ENCODE measurements around the gene LIN52. TPM values are rescaled to one million over a fixed set of nuclear protein-coding genes. Genes with fewer than 3 reads are reported as not detected.

Gene LIN52
- total RNA-seq, 1 experiment from 2014 or later, result 9.5 TPM

DNA sequence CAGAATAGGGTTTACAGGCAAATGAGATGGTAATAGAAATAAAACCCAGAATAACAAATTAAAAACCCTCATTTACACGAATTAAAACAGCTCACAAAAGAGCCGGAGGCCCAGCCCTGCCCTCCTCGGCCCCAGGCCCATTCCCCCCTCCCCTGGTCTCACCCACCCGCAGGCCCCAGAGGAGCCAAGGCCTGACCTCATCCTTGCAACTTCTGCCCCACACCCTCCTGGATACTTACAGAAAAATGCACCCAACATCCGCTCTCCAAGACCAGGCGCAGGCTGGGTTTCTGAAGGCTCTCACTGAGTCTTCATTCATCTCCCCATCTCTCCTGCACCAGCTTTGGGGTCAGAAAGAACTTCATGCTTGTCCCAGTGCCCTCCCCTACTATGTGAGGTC, 138.3 kb downstream of the LIN52 start:
- Mint-ChIP-seq H3K27me3 (ENCODE audit: insufficient read depth, unreplicated experiment) (peaks cover 18% of the 10 kb centered on the region), H3K27ac (ENCODE audit: low read depth, unreplicated experiment) (no peak overlapping the region), H3K4me1 (ENCODE audit: insufficient read depth, unreplicated experiment) (no peaks in the 10 kb centered on the region), H3K4me3 (ENCODE audit: unreplicated experiment) (no peak overlapping the region), H3K9me3 (ENCODE audit: unreplicated experiment) (no peaks in the 10 kb centered on the region), H3K36me3 (ENCODE audit: insufficient read depth, unreplicated experiment) (no peaks in the 10 kb centered on the region)
- ChIA-PET CTCF (no interaction called here), POLR2A (no interaction called here)
- intact Hi-C loops (cut with micrococcal nuclease), result no loop called here
- no TSS peak for BruUV-seq (replicated peaks)
- TF ChIP-seq, protein P1, sequence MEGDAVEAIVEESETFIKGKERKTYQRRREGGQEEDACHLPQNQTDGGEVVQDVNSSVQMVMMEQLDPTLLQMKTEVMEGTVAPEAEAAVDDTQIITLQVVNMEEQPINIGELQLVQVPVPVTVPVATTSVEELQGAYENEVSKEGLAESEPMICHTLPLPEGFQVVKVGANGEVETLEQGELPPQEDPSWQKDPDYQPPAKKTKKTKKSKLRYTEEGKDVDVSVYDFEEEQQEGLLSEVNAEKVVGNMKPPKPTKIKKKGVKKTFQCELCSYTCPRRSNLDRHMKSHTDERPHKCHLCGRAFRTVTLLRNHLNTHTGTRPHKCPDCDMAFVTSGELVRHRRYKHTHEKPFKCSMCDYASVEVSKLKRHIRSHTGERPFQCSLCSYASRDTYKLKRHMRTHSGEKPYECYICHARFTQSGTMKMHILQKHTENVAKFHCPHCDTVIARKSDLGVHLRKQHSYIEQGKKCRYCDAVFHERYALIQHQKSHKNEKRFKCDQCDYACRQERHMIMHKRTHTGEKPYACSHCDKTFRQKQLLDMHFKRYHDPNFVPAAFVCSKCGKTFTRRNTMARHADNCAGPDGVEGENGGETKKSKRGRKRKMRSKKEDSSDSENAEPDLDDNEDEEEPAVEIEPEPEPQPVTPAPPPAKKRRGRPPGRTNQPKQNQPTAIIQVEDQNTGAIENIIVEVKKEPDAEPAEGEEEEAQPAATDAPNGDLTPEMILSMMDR (IDR thresholded peaks at IDR 0.05; ENCODE audit: unreplicated experiment), result no peak
- no peak for DNase-seq (ENCODE audit: unreplicated experiment)

DNA sequence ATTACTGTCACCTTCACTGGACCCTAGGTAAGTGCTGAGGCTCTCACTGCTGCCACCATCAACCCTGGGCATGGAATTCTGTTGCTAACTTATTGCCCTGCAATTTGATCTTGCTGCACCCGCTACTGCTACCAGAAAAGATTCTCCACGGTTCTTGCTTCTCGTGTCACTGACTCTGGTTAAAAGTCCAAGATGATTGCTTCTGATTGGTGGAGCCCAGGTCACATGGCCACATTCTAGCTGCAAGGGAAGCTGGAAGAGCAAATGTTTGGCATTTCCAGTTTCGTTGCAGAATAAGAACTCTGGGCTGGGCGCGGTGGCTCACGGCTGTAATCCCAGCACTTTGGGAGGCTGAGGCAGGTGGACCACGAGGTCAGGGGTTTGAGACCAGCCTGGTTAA, 147.0 kb downstream of the LIN52 start:
- TF ChIP-seq, protein P1 (IDR thresholded peaks at IDR 0.05; ENCODE audit: unreplicated experiment), result no peak
- Mint-ChIP-seq H3K27me3 (ENCODE audit: insufficient read depth, unreplicated experiment) (peaks cover 56% of the 10 kb centered on the region), H3K27ac (ENCODE audit: low read depth, unreplicated experiment) (no peak overlapping the region), H3K4me1 (ENCODE audit: insufficient read depth, unreplicated experiment) (no peaks in the 10 kb centered on the region), H3K9me3 (ENCODE audit: unreplicated experiment) (no peaks in the 10 kb centered on the region), H3K4me3 (ENCODE audit: unreplicated experiment) (no peak overlapping the region), H3K36me3 (ENCODE audit: insufficient read depth, unreplicated experiment) (peaks cover 7% of the 10 kb centered on the region)
- no peak for DNase-seq (ENCODE audit: unreplicated experiment)
- CTCF ChIA-PET, result interaction anchor here (0.8 to 4.0 kb wide), 4 partner anchors 13 to 22 kb away, joined by 3 to 20 read pairs (median 4); no protein-coding TSS in a partner anchor
- no TSS peak for BruUV-seq (replicated peaks)
- intact Hi-C loops (cut with micrococcal nuclease), result no loop called here
- POLR2A ChIA-PET, result no interaction called here

DNA sequence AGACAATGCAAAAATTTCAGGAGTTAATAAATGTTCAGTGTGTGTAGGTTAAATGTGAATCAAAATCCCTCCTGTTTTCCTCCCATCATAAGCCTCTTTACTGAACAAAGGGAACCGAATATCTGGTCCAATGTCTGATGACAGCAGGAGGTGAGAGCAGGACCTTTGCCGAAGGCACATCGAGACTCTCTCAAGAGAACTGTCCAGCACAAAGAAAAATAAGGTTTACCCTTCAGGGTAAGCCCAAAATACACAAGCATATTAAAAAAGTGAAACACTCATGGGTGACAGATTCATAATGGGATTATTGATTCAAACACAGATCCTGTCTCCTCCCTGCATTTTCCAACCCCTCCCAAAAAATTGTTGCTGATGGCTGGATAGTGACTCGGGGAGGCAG, 150.3 kb downstream of the LIN52 start:
- CTCF ChIA-PET, result interaction anchor here (1.6 to 2.5 kb wide), 2 partner anchors 17 to 22 kb away, joined by 6 to 7 read pairs; no protein-coding TSS in a partner anchor
- Mint-ChIP-seq H3K4me3 (ENCODE audit: unreplicated experiment) (no peak overlapping the region), H3K4me1 (ENCODE audit: insufficient read depth, unreplicated experiment) (no peaks in the 10 kb centered on the region), H3K9me3 (ENCODE audit: unreplicated experiment) (no peaks in the 10 kb centered on the region), H3K27ac (ENCODE audit: low read depth, unreplicated experiment) (no peak overlapping the region), H3K27me3 (ENCODE audit: insufficient read depth, unreplicated experiment) (peaks cover 48% of the 10 kb centered on the region), H3K36me3 (ENCODE audit: insufficient read depth, unreplicated experiment) (peaks cover 7% of the 10 kb centered on the region)
- DNase-seq (ENCODE audit: unreplicated experiment), result no peak
- BruUV-seq (replicated peaks), result no TSS peak
- intact Hi-C loops (cut with micrococcal nuclease), result no loop called here
- POLR2A ChIA-PET, result no interaction called here
- TF ChIP-seq, protein P1 (IDR thresholded peaks at IDR 0.05; ENCODE audit: unreplicated experiment), result no peak

DNA sequence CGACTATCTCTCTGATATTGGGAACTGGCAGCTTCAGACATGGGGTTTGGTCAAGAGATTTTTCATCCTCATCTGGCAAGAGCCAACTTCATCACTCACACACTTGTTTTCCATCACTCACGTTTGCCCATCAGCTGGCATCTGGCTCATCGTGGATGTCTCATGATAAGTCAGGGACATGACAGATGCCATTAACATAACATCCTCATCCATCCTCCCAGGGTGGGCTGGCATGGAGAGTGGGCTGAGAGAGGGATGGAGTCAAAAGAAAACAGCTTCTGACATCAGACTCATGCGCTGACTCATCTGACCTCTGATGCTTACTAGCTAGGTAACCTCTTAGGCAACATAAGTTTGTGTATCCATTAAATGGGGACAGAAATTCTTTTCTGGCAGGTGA, 152.7 kb downstream of the LIN52 start:
- Mint-ChIP-seq H3K4me1 (ENCODE audit: insufficient read depth, unreplicated experiment) (peaks cover 4% of the 10 kb centered on the region), H3K4me3 (ENCODE audit: unreplicated experiment) (no peak overlapping the region), H3K27ac (ENCODE audit: low read depth, unreplicated experiment) (no peak overlapping the region), H3K36me3 (ENCODE audit: insufficient read depth, unreplicated experiment) (peaks cover 7% of the 10 kb centered on the region), H3K27me3 (ENCODE audit: insufficient read depth, unreplicated experiment) (peaks cover 57% of the 10 kb centered on the region), H3K9me3 (ENCODE audit: unreplicated experiment) (no peaks in the 10 kb centered on the region)
- no peak for DNase-seq (ENCODE audit: unreplicated experiment)
- POLR2A ChIA-PET, result no interaction called here
- CTCF ChIA-PET, result interaction anchor here (1.1 kb wide), 1 partner anchor 14 kb away, joined by 3 read pairs; no protein-coding TSS in a partner anchor
- intact Hi-C loops (cut with micrococcal nuclease), result no loop called here
- BruUV-seq (replicated peaks), result no TSS peak
- TF ChIP-seq, protein P1 (IDR thresholded peaks at IDR 0.05; ENCODE audit: unreplicated experiment), result no peak

All from MCF 10A (cell line).